GM23248 (cell line): Measurements from ENCODE around the gene PLXND1. TPM values are rescaled to one million over a fixed set of nuclear protein-coding genes. Genes with fewer than 3 reads are reported as not detected.

Source experiments
- DNase-seq: peaks from one replicate; pipeline ENCODE4 v3.0.0-alpha.2; 2015
- H2AFZ ChIP-seq: fragments of 200-600 bp; sonication (generic); 2 replicates; pipeline ENCODE4 v1.6.1; 2016; ENCODE audit warnings: antibody characterized with exemption
- H3F3A ChIP-seq: fragments of 200-600 bp; sonication (generic); 2 replicates; pipeline ENCODE4 v1.6.1; 2016; ENCODE audit warnings: mild to moderate bottlenecking, antibody characterized with exemption, mixed run types; ENCODE audit not compliant: insufficient read depth
- H3K27ac ChIP-seq: fragments of 200-600 bp; sonication (generic); 2 replicates; pipeline ENCODE4 v1.5.1; 2016; ENCODE audit warnings: mild to moderate bottlenecking
- H3K27me3 ChIP-seq: fragments of 200-600 bp; sonication (generic); replicated peaks from 2 replicates; pipeline ENCODE4 v1.6.1; 2016; ENCODE audit warnings: mild to moderate bottlenecking; ENCODE audit not compliant: insufficient read depth
- H3K36me3 ChIP-seq: fragments of 200-600 bp; sonication (generic); 2 replicates; pipeline ENCODE4 v1.6.1; 2016; ENCODE audit warnings: low read depth, mild to moderate bottlenecking
- H3K4me1 ChIP-seq: fragments of 200-600 bp; sonication (generic); 2 replicates; pipeline ENCODE4 v1.6.1; 2016; ENCODE audit warnings: mild to moderate bottlenecking; ENCODE audit not compliant: insufficient read depth
- H3K4me2 ChIP-seq: fragments of 200-600 bp; sonication (generic); one replicate; pipeline ENCODE4 v1.6.1; 2016; ENCODE audit warnings: mild to moderate bottlenecking; ENCODE audit not compliant: unreplicated experiment
- H3K4me3 ChIP-seq: fragments of 200-600 bp; sonication (generic); 2 replicates; pipeline ENCODE4 v1.5.1; 2016; ENCODE audit warnings: mild to moderate bottlenecking
- H3K79me2 ChIP-seq: fragments of 200-600 bp; sonication (generic); 2 replicates; pipeline ENCODE4 v1.6.1; 2016; ENCODE audit warnings: mild to moderate bottlenecking; ENCODE audit not compliant: insufficient read depth
- H3K9ac ChIP-seq: fragments of 200-600 bp; sonication (generic); 2 replicates; pipeline ENCODE4 v1.6.1; 2016; ENCODE audit warnings: mild to moderate bottlenecking
- H3K9me2 ChIP-seq: fragments of 200-600 bp; sonication (generic); 2 replicates; pipeline ENCODE4 v1.6.1; 2016; ENCODE audit warnings: mixed run types, mild to moderate bottlenecking, moderate library complexity; ENCODE audit not compliant: insufficient read depth
- H3K9me3 ChIP-seq: fragments of 200-600 bp; sonication (generic); one replicate; pipeline ENCODE4 v1.6.1; 2017; ENCODE audit warnings: low read depth
- H4K20me1 ChIP-seq: fragments of 200-600 bp; sonication (generic); 2 replicates; pipeline ENCODE4 v1.6.0; 2016; ENCODE audit not compliant: insufficient read depth
- EZH2 ChIP-seq: fragments of 200-600 bp; sonication (generic); IDR thresholded peaks from 2 replicates; pipeline ENCODE4 v1.6.1; 2018; ENCODE audit warnings: antibody characterized with exemption, mild to moderate bottlenecking; ENCODE audit not compliant: insufficient read depth, poor library complexity, severe bottlenecking
- EZH2phosphoT487 ChIP-seq: fragments of 200-600 bp; sonication (generic); IDR thresholded peaks from 2 replicates; pipeline ENCODE4 v1.6.1; 2018; ENCODE audit warnings: antibody characterized with exemption, moderate library complexity, mild to moderate bottlenecking, low read depth; ENCODE audit not compliant: insufficient read depth
- WGBS, 2 experiments: methylation state at CpG; one replicate each; pipeline ENCODE4 v1.1.6; 2015 to 2017; ENCODE audit warnings: low lambda C conversion rate in 2 of 2, low coverage in 1 of 2; ENCODE audit errors: missing lambda C conversion rate in 2 of 2; 5-methylcytosine and 5-hydroxymethylcytosine counted together
- in situ Hi-C: fragments of 300-500 bp; cut with MboI; formaldehyde crosslinking; loops from 2 replicates; pipeline ENCODE4 v1.15.0; 2020
- polyA plus RNA-seq: library from polyadenylated mRNA; unstranded; fragments of >200 nt; fragmentation: Nextera tagmentation; extraction: Ambion mirVana; gene quantifications from 2 replicates; pipeline ENCODE4 v1.2.1, GENCODE V29; 2016
- total RNA-seq: library from RNA; depleted of rRNA; stranded (reverse); fragments of >200 nt; shearing (Covaris generic); gene quantifications from 2 replicates; pipeline ENCODE4 v1.2.3, GENCODE V29; 2014

The PLXND1 gene
- total and polyA plus RNA-seq, 2 experiments from 2014 or later = 37.4 to 83.0 TPM

DNA sequence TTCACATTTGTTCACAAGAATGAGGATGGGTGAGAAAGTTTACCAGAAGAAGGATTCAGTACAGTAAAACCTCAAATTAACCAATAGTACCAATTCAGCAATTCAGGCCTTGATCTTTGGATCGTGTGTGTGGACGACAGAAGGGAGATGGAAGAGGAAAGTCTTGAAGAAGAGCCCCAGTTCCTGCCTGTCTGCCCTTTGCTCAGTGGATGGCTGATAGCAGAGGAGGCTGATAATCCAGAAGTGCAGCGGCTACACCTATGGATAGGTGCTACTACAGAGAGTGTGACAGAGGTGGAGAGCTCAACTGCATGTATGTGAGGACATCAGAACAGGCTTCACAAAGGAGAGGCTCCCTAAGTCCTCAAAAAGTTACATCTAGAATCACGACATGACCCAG lies 29.2 kb upstream of the PLXND1 start:
- H3K9me2 ChIP-seq = no peaks in the 10 kb centered on the region
- H3K9me3 ChIP-seq = no peaks in the 10 kb centered on the region
- H3K36me3 ChIP-seq = no peaks in the 10 kb centered on the region
- no peaks in the 10 kb centered on the region for H3K79me2 ChIP-seq
- no peak overlapping the region for H3K4me2 ChIP-seq
- H3K4me1 ChIP-seq = no peaks in the 10 kb centered on the region
- 96% methylated on average over 4 of the region's 4 CpGs for WGBS, 2 experiments
- no peak for DNase-seq
- no peak overlapping the region for H3K4me3 ChIP-seq
- in situ Hi-C loops = loop anchor here (10.0 to 25.0 kb wide), 2 partner anchors 299 to 452 kb away; partner anchors contain the start of gene ALG1L2
- H3F3A ChIP-seq = no peaks in the 10 kb centered on the region
- no peak overlapping the region for H3K9ac ChIP-seq
- no peaks in the 10 kb centered on the region for H4K20me1 ChIP-seq
- no peak overlapping the region for H2AFZ ChIP-seq
- TF ChIP-seq EZH2phosphoT487 = no peak
- no peak for TF ChIP-seq EZH2
- no peak overlapping the region for H3K27ac ChIP-seq
- no peaks in the 10 kb centered on the region for H3K27me3 ChIP-seq

DNA sequence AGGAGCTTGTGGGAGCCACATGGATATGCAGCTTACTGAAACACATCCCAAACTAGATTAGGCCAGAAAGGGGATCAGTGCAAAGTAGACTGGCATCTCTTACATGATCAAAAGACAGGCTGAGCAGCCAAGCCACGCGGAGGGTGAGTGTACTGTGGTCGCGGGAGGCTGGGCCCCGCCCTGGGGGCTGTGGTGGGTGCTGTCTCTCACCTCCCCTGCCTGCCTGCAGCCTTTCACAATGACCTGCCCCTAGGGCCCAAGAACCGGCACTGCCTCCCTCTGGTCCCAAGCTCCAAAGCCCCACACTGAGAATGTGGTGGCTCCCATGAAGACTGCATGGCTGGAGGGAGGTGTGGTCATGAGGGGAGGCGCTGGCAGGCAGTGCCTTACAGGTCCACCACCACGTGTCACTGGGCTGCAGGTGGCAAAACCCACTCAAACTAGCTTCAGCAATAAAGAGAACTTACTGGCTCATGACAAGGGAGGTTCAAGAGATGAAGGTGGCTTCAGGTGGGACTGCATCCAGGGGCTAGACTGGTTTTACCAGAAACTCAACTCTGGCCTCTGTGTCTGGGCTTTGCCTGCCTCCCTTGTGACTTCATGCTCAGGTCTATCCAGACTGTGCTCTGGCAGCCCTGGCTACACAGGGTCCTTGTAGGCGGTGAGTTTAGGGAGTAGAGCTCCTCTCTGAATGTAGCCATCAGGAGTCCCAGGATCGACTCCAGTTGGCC lies 27.4 kb upstream of the PLXND1 start:
- H4K20me1 ChIP-seq = no peaks in the 10 kb centered on the region
- H3K4me1 ChIP-seq = no peaks in the 10 kb centered on the region
- no peaks in the 10 kb centered on the region for H3K9me2 ChIP-seq
- no peak overlapping the region for H2AFZ ChIP-seq
- in situ Hi-C loops = loop anchor here (10.0 to 25.0 kb wide), 2 partner anchors 301 to 453 kb away; partner anchors contain the start of gene ALG1L2
- no peak overlapping the region for H3K4me2 ChIP-seq
- no peaks in the 10 kb centered on the region for H3K36me3 ChIP-seq
- no peak for DNase-seq
- TF ChIP-seq EZH2 (no peak), EZH2phosphoT487 (no peak)
- WGBS, 2 experiments = 77 to 81% methylated on average over 10 of the region's 10 CpGs
- H3K9me3 ChIP-seq = no peaks in the 10 kb centered on the region
- no peak overlapping the region for H3K9ac ChIP-seq
- H3K79me2 ChIP-seq = no peaks in the 10 kb centered on the region
- no peaks in the 10 kb centered on the region for H3K27me3 ChIP-seq
- H3K4me3 ChIP-seq = no peak overlapping the region
- no peak overlapping the region for H3K27ac ChIP-seq
- peaks cover 7% of the 10 kb centered on the region; the same call in 1 of the 2 replicates for H3F3A ChIP-seq

DNA sequence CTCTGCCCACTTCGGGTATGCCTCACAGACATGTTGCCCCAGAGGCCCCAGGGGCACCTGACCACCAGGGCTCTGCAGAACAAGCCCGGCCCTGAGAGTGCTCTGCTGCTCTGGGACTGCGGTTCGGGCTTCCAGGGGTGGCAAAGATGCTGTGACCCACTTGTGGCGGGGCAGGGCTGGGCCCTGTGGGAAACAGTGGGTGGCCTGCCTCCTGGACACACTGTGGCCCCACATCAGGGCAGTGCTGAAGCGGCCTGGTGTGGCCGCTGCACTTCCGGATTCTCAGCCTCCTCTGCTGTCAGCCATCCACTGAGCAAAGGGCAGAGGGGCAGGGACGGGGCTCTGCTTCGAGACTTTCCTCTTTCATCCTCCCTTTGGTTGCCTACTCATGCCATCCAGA lies 26.5 kb upstream of the PLXND1 start:
- TF ChIP-seq EZH2 (no peak), EZH2phosphoT487 (no peak)
- peaks cover 5% of the 10 kb centered on the region for H3K4me1 ChIP-seq
- no peaks in the 10 kb centered on the region for H3K9me3 ChIP-seq
- no peak overlapping the region for H2AFZ ChIP-seq
- no peak overlapping the region for H3K9ac ChIP-seq
- no peak overlapping the region for H3K4me3 ChIP-seq
- in situ Hi-C loops = loop anchor here (10.0 to 25.0 kb wide), 2 partner anchors 302 to 454 kb away; partner anchors contain the start of gene ALG1L2
- H3F3A ChIP-seq = peaks cover 11% of the 10 kb centered on the region; the same call in 1 of the 2 replicates
- no peak overlapping the region for H3K4me2 ChIP-seq
- no peaks in the 10 kb centered on the region for H3K79me2 ChIP-seq
- H3K27me3 ChIP-seq = no peaks in the 10 kb centered on the region
- no peaks in the 10 kb centered on the region for H3K36me3 ChIP-seq
- 83 to 87% methylated on average over 9 to 10 of the region's 10 CpGs for WGBS, 2 experiments
- H3K9me2 ChIP-seq = no peaks in the 10 kb centered on the region
- no peak for DNase-seq
- no peak overlapping the region for H3K27ac ChIP-seq
- H4K20me1 ChIP-seq = no peaks in the 10 kb centered on the region

DNA sequence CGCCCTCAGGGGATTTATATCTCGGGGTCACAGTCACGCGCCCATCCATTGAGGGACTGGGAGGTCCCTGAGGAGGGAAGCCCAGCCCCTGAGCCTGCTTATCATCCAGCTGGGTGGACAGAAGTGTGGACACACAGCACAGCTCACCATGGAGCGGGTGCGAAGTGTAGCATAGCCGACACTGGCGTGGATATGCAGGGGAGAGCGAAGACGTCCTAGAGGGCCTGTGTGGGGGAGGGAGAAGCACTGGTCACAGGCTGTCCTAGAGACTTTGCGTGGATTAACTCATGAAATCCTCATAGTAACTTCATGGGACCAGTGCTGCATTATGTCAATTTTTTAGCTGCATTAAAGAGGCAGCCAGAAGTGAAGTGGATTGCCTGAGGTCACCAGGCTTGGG lies 26.1 kb upstream of the PLXND1 start:
- Histone ChIP-seq H3K9me2 (no peaks in the 10 kb centered on the region), H3K9me3 (no peaks in the 10 kb centered on the region), H3K36me3 (no peaks in the 10 kb centered on the region), H4K20me1 (no peaks in the 10 kb centered on the region), H3K4me2 (no peak overlapping the region), H3K27ac (no peak overlapping the region), H3K27me3 (no peaks in the 10 kb centered on the region), H3K4me3 (no peak overlapping the region), H2AFZ (no peak overlapping the region), H3K79me2 (no peaks in the 10 kb centered on the region), H3K9ac (no peak overlapping the region), H3F3A (peaks cover 11% of the 10 kb centered on the region; the same call in 1 of the 2 replicates), H3K4me1 (peaks cover 10% of the 10 kb centered on the region)
- no peak for DNase-seq
- in situ Hi-C loops = loop anchor here (10.0 to 25.0 kb wide), 2 partner anchors 302 to 455 kb away; partner anchors contain the start of gene ALG1L2
- TF ChIP-seq EZH2 (no peak), EZH2phosphoT487 (no peak)
- 78 to 86% methylated on average over 11 of the region's 11 CpGs for WGBS, 2 experiments
